Thymus (tissue), 11 donors: Measurements from ENCODE around the gene FIS1. TPM values are rescaled to one million over a fixed set of nuclear protein-coding genes. Genes with fewer than 3 reads are reported as not detected.

Source experiments
- DNase-seq, 9 donors: peaks; one replicate each; pipeline ENCODE4 v3.0.0-alpha.2; 2013; ENCODE audit warnings: low spot score in 9 of 9, low read depth in 6 of 9, missing footprints in 1 of 9
- H3K27ac ChIP-seq, 2 donors: one replicate each; pipeline ENCODE4 v1.5.1; 2013; ENCODE audit warnings: control low read depth in 1 of 2, low read depth in 1 of 2, low read length in 1 of 2, mild to moderate bottlenecking in 1 of 2, moderate library complexity in 1 of 2
- H3K27me3 ChIP-seq, 2 donors: one replicate each; pipeline ENCODE4 v1.5.1; 2013; ENCODE audit warnings: low read length in 1 of 2; ENCODE audit not compliant: control insufficient read depth in 2 of 2, insufficient read depth in 1 of 2
- H3K36me3 ChIP-seq, 2 donors: one replicate each; pipeline ENCODE4 v1.5.1; 2013; ENCODE audit warnings: low read length in 1 of 2, mild to moderate bottlenecking in 1 of 2, moderate library complexity in 1 of 2; ENCODE audit not compliant: control insufficient read depth in 2 of 2, insufficient read depth in 2 of 2
- H3K4me1 ChIP-seq, 2 donors: one replicate each; pipeline ENCODE4 v1.5.1; 2013; ENCODE audit warnings: low read length in 2 of 2; ENCODE audit not compliant: control insufficient read depth in 2 of 2, insufficient read depth in 2 of 2
- H3K4me3 ChIP-seq, 2 donors: one replicate each; pipeline ENCODE4 v1.5.1; 2013; ENCODE audit warnings: low read length in 2 of 2, control low read depth in 1 of 2, mild to moderate bottlenecking in 1 of 2
- H3K9me3 ChIP-seq, 2 donors: one replicate each; pipeline ENCODE4 v1.5.1; 2013; ENCODE audit warnings: low read length in 1 of 2, mild to moderate bottlenecking in 1 of 2; ENCODE audit not compliant: control insufficient read depth in 2 of 2, insufficient read depth in 1 of 2
- WGBS: extraction: QIAGEN DNeasy Blood & Tissue Kit; methylation state at CpG from one replicate; pipeline ENCODE4 v1.1.7; 2013; 5-methylcytosine and 5-hydroxymethylcytosine counted together
- polyA plus RNA-seq: library from polyadenylated mRNA; stranded (reverse); fragments of 200-250 nt; gene quantifications from one replicate; pipeline ENCODE4 v1.2.3, GENCODE V29; 2013
- total RNA-seq: library from RNA; stranded (reverse); fragments of 120-200 nt; gene quantifications from one replicate; pipeline ENCODE4 v1.2.4, GENCODE V29; 2013
- donor health status: healthy.

The FIS1 gene
- total and polyA plus RNA-seq, 2 donors, result 148 to 188 TPM

GRCh38 chr7:101195884-101196283 is 49.0 kb downstream of the FIS1 start:
- Histone ChIP-seq H3K4me3 (no peak overlapping the region), H3K9me3 (no peaks in the 10 kb centered on the region), H3K4me1 (no peaks in the 10 kb centered on the region), H3K36me3 (no peaks in the 10 kb centered on the region), H3K27ac (no peak overlapping the region), H3K27me3 (peaks cover 8 to 53% of the 10 kb centered on the region in 2 donors)
- 88% methylated on average over 17 of the region's 17 CpGs for WGBS
- DNase-seq, result no peak

Other genes starting within 250 kb of the FIS1 start
- gene MUC17, start 225.0 kb downstream of the FIS1 start, total RNA-seq, result under 0.01 TPM
- gene MUC17, start 225.0 kb downstream of the FIS1 start, polyA plus RNA-seq, result under 0.01 TPM
- 6.9 TPM for gene TRIM56, start 159.6 kb downstream of the FIS1 start, total RNA-seq
- gene TRIM56, start 159.6 kb downstream of the FIS1 start, polyA plus RNA-seq, result 12.8 TPM
- 2.1 TPM for gene SERPINE1, start 118.0 kb downstream of the FIS1 start, total RNA-seq
- gene SERPINE1, start 118.0 kb downstream of the FIS1 start, polyA plus RNA-seq, result 7.3 TPM
- gene AP1S1, start 90.6 kb downstream of the FIS1 start, total RNA-seq, result 27.9 TPM
- 48.5 TPM for gene AP1S1, start 90.6 kb downstream of the FIS1 start, polyA plus RNA-seq
- 0.05 TPM for gene VGF, start 79.5 kb downstream of the FIS1 start, total RNA-seq
- gene VGF, start 79.5 kb downstream of the FIS1 start, polyA plus RNA-seq, result 0.52 TPM
- not detected for gene NAT16, start 64.8 kb downstream of the FIS1 start, total RNA-seq
- not detected for gene NAT16, start 64.8 kb downstream of the FIS1 start, polyA plus RNA-seq
- gene MOGAT3, start 44.0 kb downstream of the FIS1 start, total RNA-seq, result not detected
- 0.11 TPM for gene MOGAT3, start 44.0 kb downstream of the FIS1 start, polyA plus RNA-seq
- gene PLOD3, start 27.5 kb downstream of the FIS1 start, total RNA-seq, result 7.1 TPM
- 32.0 TPM for gene PLOD3, start 27.5 kb downstream of the FIS1 start, polyA plus RNA-seq
- 68.3 TPM for gene ZNHIT1, start 26.9 kb downstream of the FIS1 start, total RNA-seq
- gene ZNHIT1, start 26.9 kb downstream of the FIS1 start, polyA plus RNA-seq, result 103 TPM
- 4.6 TPM for gene CLDN15, start 7.3 kb downstream of the FIS1 start, total RNA-seq
- gene CLDN15, start 7.3 kb downstream of the FIS1 start, polyA plus RNA-seq, result 34.2 TPM
- gene IFT22, start 76.7 kb upstream of the FIS1 start, total RNA-seq, result 17.8 TPM
- gene IFT22, start 76.7 kb upstream of the FIS1 start, polyA plus RNA-seq, result 19.7 TPM
- gene COL26A1, start 117.8 kb upstream of the FIS1 start, total RNA-seq, result 3.0 TPM
- 0.41 TPM for gene COL26A1, start 117.8 kb upstream of the FIS1 start, polyA plus RNA-seq